ENCODE data around the gene RUBCNL.

DNA sequence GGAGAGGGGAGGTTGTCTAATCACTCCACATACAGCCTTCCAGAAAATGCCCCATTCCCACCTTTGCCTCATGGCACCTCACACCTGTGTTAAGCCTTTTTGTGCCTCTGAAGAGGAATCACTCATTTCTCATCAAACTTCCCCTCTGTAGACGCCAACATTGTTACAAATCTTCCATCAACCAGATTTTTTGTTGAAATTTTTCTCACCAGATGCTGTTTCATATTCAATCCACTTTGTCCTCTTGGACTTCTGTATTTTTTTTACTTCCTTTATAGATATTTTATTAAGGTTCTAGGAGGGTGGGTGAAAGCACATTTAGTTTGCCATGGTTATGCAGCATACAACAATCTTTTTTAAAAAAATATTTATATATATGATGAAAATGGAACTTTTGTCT, 74.0 kb downstream of the RUBCNL start:
- TF ChIP-seq, protein P1, sequence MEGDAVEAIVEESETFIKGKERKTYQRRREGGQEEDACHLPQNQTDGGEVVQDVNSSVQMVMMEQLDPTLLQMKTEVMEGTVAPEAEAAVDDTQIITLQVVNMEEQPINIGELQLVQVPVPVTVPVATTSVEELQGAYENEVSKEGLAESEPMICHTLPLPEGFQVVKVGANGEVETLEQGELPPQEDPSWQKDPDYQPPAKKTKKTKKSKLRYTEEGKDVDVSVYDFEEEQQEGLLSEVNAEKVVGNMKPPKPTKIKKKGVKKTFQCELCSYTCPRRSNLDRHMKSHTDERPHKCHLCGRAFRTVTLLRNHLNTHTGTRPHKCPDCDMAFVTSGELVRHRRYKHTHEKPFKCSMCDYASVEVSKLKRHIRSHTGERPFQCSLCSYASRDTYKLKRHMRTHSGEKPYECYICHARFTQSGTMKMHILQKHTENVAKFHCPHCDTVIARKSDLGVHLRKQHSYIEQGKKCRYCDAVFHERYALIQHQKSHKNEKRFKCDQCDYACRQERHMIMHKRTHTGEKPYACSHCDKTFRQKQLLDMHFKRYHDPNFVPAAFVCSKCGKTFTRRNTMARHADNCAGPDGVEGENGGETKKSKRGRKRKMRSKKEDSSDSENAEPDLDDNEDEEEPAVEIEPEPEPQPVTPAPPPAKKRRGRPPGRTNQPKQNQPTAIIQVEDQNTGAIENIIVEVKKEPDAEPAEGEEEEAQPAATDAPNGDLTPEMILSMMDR (IDR thresholded peaks at IDR 0.05), result no peak
- TF ChIP-seq ATF1 (CRISPR knock-in tag; IDR thresholded peaks at IDR 0.05) (no peak), IRF2 (CRISPR knock-in tag; IDR thresholded peaks at IDR 0.05; ENCODE audit: borderline replicate concordance, low read depth) (no peak), FOXP1 (CRISPR knock-in tag; IDR thresholded peaks at IDR 0.05; ENCODE audit: borderline replicate concordance) (no peak), SOX15 (CRISPR knock-in tag; IDR thresholded peaks at IDR 0.05) (no peak), ZNF121 (CRISPR knock-in tag; IDR thresholded peaks at IDR 0.05) (no peak), ZNF138 (CRISPR knock-in tag; conservative IDR thresholded peaks at IDR 0.05) (no peak), ETV6 (CRISPR knock-in tag; IDR thresholded peaks at IDR 0.05) (no peak)
- TF ChIP-seq, protein P2, sequence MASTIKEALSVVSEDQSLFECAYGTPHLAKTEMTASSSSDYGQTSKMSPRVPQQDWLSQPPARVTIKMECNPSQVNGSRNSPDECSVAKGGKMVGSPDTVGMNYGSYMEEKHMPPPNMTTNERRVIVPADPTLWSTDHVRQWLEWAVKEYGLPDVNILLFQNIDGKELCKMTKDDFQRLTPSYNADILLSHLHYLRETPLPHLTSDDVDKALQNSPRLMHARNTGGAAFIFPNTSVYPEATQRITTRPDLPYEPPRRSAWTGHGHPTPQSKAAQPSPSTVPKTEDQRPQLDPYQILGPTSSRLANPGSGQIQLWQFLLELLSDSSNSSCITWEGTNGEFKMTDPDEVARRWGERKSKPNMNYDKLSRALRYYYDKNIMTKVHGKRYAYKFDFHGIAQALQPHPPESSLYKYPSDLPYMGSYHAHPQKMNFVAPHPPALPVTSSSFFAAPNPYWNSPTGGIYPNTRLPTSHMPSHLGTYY (CRISPR knock-in tag; IDR thresholded peaks at IDR 0.05), result no peak
- TF ChIP-seq, protein P3, sequence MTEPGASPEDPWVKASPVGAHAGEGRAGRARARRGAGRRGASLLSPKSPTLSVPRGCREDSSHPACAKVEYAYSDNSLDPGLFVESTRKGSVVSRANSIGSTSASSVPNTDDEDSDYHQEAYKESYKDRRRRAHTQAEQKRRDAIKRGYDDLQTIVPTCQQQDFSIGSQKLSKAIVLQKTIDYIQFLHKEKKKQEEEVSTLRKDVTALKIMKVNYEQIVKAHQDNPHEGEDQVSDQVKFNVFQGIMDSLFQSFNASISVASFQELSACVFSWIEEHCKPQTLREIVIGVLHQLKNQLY (CRISPR knock-in tag; IDR thresholded peaks at IDR 0.05), result no peak
- TF ChIP-seq, protein P4, sequence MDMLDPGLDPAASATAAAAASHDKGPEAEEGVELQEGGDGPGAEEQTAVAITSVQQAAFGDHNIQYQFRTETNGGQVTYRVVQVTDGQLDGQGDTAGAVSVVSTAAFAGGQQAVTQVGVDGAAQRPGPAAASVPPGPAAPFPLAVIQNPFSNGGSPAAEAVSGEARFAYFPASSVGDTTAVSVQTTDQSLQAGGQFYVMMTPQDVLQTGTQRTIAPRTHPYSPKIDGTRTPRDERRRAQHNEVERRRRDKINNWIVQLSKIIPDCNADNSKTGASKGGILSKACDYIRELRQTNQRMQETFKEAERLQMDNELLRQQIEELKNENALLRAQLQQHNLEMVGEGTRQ (CRISPR knock-in tag; IDR thresholded peaks at IDR 0.05), result no peak
- TF ChIP-seq, protein P5, sequence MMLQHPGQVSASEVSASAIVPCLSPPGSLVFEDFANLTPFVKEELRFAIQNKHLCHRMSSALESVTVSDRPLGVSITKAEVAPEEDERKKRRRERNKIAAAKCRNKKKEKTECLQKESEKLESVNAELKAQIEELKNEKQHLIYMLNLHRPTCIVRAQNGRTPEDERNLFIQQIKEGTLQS (CRISPR knock-in tag; conservative IDR thresholded peaks at IDR 0.05), result no peak

All from WTC11 (cell line).